ENCODE data around the gene TXNRD3.

The TXNRD3 gene

DNA sequence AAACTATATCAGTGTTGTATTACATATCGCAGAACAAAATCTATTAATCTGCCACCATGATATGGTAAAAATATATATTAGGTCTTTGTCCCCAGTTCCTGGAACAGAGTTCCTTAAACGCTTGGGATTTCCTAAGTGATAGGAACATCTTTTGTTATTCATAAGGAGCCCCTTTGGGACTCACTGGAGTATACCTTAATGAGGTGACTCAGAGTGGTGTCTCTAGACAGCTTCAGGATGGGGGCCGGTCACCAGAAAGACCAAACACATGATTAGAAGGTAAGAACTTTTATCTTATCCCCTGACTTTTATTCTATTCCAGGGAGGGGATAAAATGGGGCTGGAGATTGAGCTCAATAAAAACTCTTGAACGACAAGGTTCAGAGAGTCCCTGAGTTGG is 36.8 kb upstream of the TXNRD3 start:
- no peak overlapping the region for H3K4me3 ChIP-seq (ENCODE audit: insufficient read length, low read depth)
- DNase-seq (ENCODE audit: low read depth, low spot score): no peak
- H3K27me3 ChIP-seq (ENCODE audit: insufficient read depth, insufficient read length): no peaks in the 10 kb centered on the region
- TF ChIP-seq SUZ12 (IDR thresholded peaks at IDR 0.05; ENCODE audit: extremely low read depth, insufficient read depth, insufficient read length): no peak
- no peak for TF ChIP-seq YY1 (IDR thresholded peaks at IDR 0.05; ENCODE audit: insufficient read depth, insufficient read length)
- no peak for TF ChIP-seq ZNF274 (IDR thresholded peaks at IDR 0.05; ENCODE audit: low read depth, low read length)
- no peaks in the 10 kb centered on the region for H3K9me3 ChIP-seq (ENCODE audit: insufficient read depth, low read length)
- no peak overlapping the region for H3K9ac ChIP-seq (ENCODE audit: insufficient read length, low read depth)
- H3K4me1 ChIP-seq (ENCODE audit: insufficient read depth, insufficient read length): no peaks in the 10 kb centered on the region
- H3K36me3 ChIP-seq (ENCODE audit: insufficient read depth, insufficient read length, low read length): no peaks in the 10 kb centered on the region

- H3K36me3 ChIP-seq (ENCODE audit: insufficient read depth, insufficient read length, low read length): no peaks in the 10 kb centered on the region
- peaks cover 6% of the 10 kb centered on the region for H3K27me3 ChIP-seq (ENCODE audit: insufficient read depth, insufficient read length)
- H3K9me3 ChIP-seq (ENCODE audit: insufficient read depth, low read length): no peaks in the 10 kb centered on the region
- H3K9ac ChIP-seq (ENCODE audit: insufficient read length, low read depth): no peak overlapping the region
- no peak for DNase-seq (ENCODE audit: low read depth, low spot score)
- peaks cover 7% of the 10 kb centered on the region for H3K4me1 ChIP-seq (ENCODE audit: insufficient read depth, insufficient read length)
- TF ChIP-seq YY1 (IDR thresholded peaks at IDR 0.05; ENCODE audit: insufficient read depth, insufficient read length) (no peak), ZNF274 (IDR thresholded peaks at IDR 0.05; ENCODE audit: low read depth, low read length) (no peak), SUZ12 (IDR thresholded peaks at IDR 0.05; ENCODE audit: extremely low read depth, insufficient read depth, insufficient read length) (no peak)
- H3K4me3 ChIP-seq (ENCODE audit: insufficient read length, low read depth): no peak overlapping the region
Measured at GRCh38 chr3:126685493-126685892, 30.6 kb upstream of the TXNRD3 start.

DNA sequence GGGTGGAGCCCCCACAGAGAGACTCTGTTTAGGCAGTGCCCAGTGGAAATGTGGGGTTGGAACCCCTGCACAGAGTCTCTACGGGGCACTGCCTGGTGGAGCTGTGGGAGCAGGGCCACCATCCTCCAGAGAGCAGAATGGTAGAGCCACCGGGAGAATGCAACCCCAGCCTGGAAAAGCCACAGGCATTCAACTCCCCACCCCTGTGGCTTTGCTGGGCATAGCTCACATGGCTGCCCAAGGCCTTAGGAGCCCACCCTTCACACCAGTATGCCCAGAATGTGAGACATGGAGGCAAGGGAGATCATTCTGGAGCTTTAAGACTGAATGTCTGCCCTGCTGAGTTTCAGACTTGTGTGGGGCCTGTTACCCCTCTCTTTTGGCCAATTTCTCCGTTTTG is 30.1 kb upstream of the TXNRD3 start:
- no peak overlapping the region for H3K4me3 ChIP-seq (ENCODE audit: insufficient read length, low read depth)
- TF ChIP-seq SUZ12 (IDR thresholded peaks at IDR 0.05; ENCODE audit: extremely low read depth, insufficient read depth, insufficient read length) (no peak), YY1 (IDR thresholded peaks at IDR 0.05; ENCODE audit: insufficient read depth, insufficient read length) (no peak), ZNF274 (IDR thresholded peaks at IDR 0.05; ENCODE audit: low read depth, low read length) (no peak)
- no peak for DNase-seq (ENCODE audit: low read depth, low spot score)
- no peaks in the 10 kb centered on the region for H3K9me3 ChIP-seq (ENCODE audit: insufficient read depth, low read length)
- H3K4me1 ChIP-seq (ENCODE audit: insufficient read depth, insufficient read length): peaks cover 7% of the 10 kb centered on the region
- H3K27me3 ChIP-seq (ENCODE audit: insufficient read depth, insufficient read length): peaks cover 10% of the 10 kb centered on the region
- H3K9ac ChIP-seq (ENCODE audit: insufficient read length, low read depth): no peak overlapping the region
- H3K36me3 ChIP-seq (ENCODE audit: insufficient read depth, insufficient read length, low read length): no peaks in the 10 kb centered on the region

- Histone ChIP-seq H3K4me3 (ENCODE audit: insufficient read length, low read depth) (no peak overlapping the region), H3K9ac (ENCODE audit: insufficient read length, low read depth) (no peak overlapping the region), H3K27me3 (ENCODE audit: insufficient read depth, insufficient read length) (peaks cover 17% of the 10 kb centered on the region), H3K4me1 (ENCODE audit: insufficient read depth, insufficient read length) (peaks cover 7% of the 10 kb centered on the region), H3K36me3 (ENCODE audit: insufficient read depth, insufficient read length, low read length) (no peaks in the 10 kb centered on the region), H3K9me3 (ENCODE audit: insufficient read depth, low read length) (no peaks in the 10 kb centered on the region)
- TF ChIP-seq YY1 (IDR thresholded peaks at IDR 0.05; ENCODE audit: insufficient read depth, insufficient read length) (no peak), SUZ12 (IDR thresholded peaks at IDR 0.05; ENCODE audit: extremely low read depth, insufficient read depth, insufficient read length) (no peak), ZNF274 (IDR thresholded peaks at IDR 0.05; ENCODE audit: low read depth, low read length) (no peak)
- no peak for DNase-seq (ENCODE audit: low read depth, low spot score)
Measured at GRCh38 chr3:126684218-126684751, 29.4 kb upstream of the TXNRD3 start.

GRCh38 chr3:126683069-126683468 is 28.1 kb upstream of the TXNRD3 start:
- peaks cover 12% of the 10 kb centered on the region for H3K4me1 ChIP-seq (ENCODE audit: insufficient read depth, insufficient read length)
- H3K27me3 ChIP-seq (ENCODE audit: insufficient read depth, insufficient read length): peaks cover 28% of the 10 kb centered on the region
- no peak for DNase-seq (ENCODE audit: low read depth, low spot score)
- no peak for TF ChIP-seq ZNF274 (IDR thresholded peaks at IDR 0.05; ENCODE audit: low read depth, low read length)
- no peak for TF ChIP-seq YY1 (IDR thresholded peaks at IDR 0.05; ENCODE audit: insufficient read depth, insufficient read length)
- no peak for TF ChIP-seq SUZ12 (IDR thresholded peaks at IDR 0.05; ENCODE audit: extremely low read depth, insufficient read depth, insufficient read length)
- H3K9ac ChIP-seq (ENCODE audit: insufficient read length, low read depth): no peak overlapping the region
- no peaks in the 10 kb centered on the region for H3K9me3 ChIP-seq (ENCODE audit: insufficient read depth, low read length)
- H3K36me3 ChIP-seq (ENCODE audit: insufficient read depth, insufficient read length, low read length): no peaks in the 10 kb centered on the region
- no peak overlapping the region for H3K4me3 ChIP-seq (ENCODE audit: insufficient read length, low read depth)

- Histone ChIP-seq H3K36me3 (ENCODE audit: insufficient read depth, insufficient read length, low read length) (no peaks in the 10 kb centered on the region), H3K4me1 (ENCODE audit: insufficient read depth, insufficient read length) (peaks cover 12% of the 10 kb centered on the region), H3K27me3 (ENCODE audit: insufficient read depth, insufficient read length) (peaks cover 38% of the 10 kb centered on the region), H3K9ac (ENCODE audit: insufficient read length, low read depth) (no peak overlapping the region), H3K9me3 (ENCODE audit: insufficient read depth, low read length) (no peaks in the 10 kb centered on the region), H3K4me3 (ENCODE audit: insufficient read length, low read depth) (no peak overlapping the region)
- TF ChIP-seq YY1 (IDR thresholded peaks at IDR 0.05; ENCODE audit: insufficient read depth, insufficient read length) (no peak), ZNF274 (IDR thresholded peaks at IDR 0.05; ENCODE audit: low read depth, low read length) (no peak), SUZ12 (IDR thresholded peaks at IDR 0.05; ENCODE audit: extremely low read depth, insufficient read depth, insufficient read length) (no peak)
- DNase-seq (ENCODE audit: low read depth, low spot score): no peak
Measured at GRCh38 chr3:126682009-126682408, 27.1 kb upstream of the TXNRD3 start.

DNA sequence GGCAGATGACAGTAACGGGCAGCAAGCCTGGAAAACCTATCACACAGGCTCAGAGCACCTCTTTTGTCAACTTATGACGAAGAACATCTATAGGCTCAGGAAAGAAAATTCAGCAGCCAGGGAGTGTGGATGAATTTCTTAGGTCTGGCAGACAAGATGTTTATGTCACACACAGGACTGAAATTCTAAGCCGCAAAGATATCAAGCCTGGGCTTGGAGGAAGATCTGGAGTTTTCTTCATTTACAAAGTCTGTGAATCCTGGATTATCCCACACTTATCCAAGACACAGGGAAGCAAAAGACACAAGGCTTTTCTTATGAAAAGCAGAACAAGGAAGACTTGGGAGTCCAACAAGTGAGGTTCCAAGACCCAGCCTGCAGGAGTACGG is 25.7 kb upstream of the TXNRD3 start:
- H3K27me3 ChIP-seq (ENCODE audit: insufficient read depth, insufficient read length): peaks cover 42% of the 10 kb centered on the region
- peaks cover 12% of the 10 kb centered on the region for H3K4me1 ChIP-seq (ENCODE audit: insufficient read depth, insufficient read length)
- no peak overlapping the region for H3K4me3 ChIP-seq (ENCODE audit: insufficient read length, low read depth)
- no peaks in the 10 kb centered on the region for H3K9me3 ChIP-seq (ENCODE audit: insufficient read depth, low read length)
- H3K36me3 ChIP-seq (ENCODE audit: insufficient read depth, insufficient read length, low read length): no peaks in the 10 kb centered on the region
- no peak for TF ChIP-seq YY1 (IDR thresholded peaks at IDR 0.05; ENCODE audit: insufficient read depth, insufficient read length)
- TF ChIP-seq ZNF274 (IDR thresholded peaks at IDR 0.05; ENCODE audit: low read depth, low read length): no peak
- no peak for TF ChIP-seq SUZ12 (IDR thresholded peaks at IDR 0.05; ENCODE audit: extremely low read depth, insufficient read depth, insufficient read length)
- no peak for DNase-seq (ENCODE audit: low read depth, low spot score)
- H3K9ac ChIP-seq (ENCODE audit: insufficient read length, low read depth): no peak overlapping the region
